ENCODE results near the gene GRM7.

The GRM7 gene

GRCh38 chr3:7766530-7766929, 905.6 kb downstream of the GRM7 start:
- no peak for DNase-seq (ENCODE audit: low spot score)
- FAIRE-seq = no peak

GRCh38 chr3:7779331-7779730, 918.4 kb downstream of the GRM7 start:
- FAIRE-seq (no peak), DNase-seq (ENCODE audit: low spot score) (peak; percentile 11)

GRCh38 chr3:7781395-7781794, 920.5 kb downstream of the GRM7 start:
- DNase-seq (ENCODE audit: low spot score) (no peak), FAIRE-seq (no peak)

- FAIRE-seq = no peak
- DNase-seq (ENCODE audit: low spot score) = peak; percentile 46
These were observed 927.2 kb downstream of the GRM7 start for GRCh38 chr3:7787871-7788828.

- DNase-seq (ENCODE audit: low spot score) = no peak
- no peak for FAIRE-seq
These were observed 928.0 kb downstream of the GRM7 start for GRCh38 chr3:7788881-7789280.

- FAIRE-seq (no peak), DNase-seq (ENCODE audit: low spot score) (no peak)
These were observed 928.4 kb downstream of the GRM7 start for GRCh38 chr3:7789324-7789723.

- no peak for DNase-seq (ENCODE audit: low spot score)
- no peak for FAIRE-seq
These were observed 929.2 kb downstream of the GRM7 start for GRCh38 chr3:7790141-7790540.

All from RCC 7860 (cell line).